ENCODE measurements around the gene ISCA1. TPM values are rescaled to one million over a fixed set of nuclear protein-coding genes. Genes with fewer than 3 reads are reported as not detected.

Gene ISCA1
- total and polyA plus RNA-seq, 2 donors (not counting 3 experiments of a cell fraction or from before 2014, with no cell fraction given) = 14.2 to 22.2 TPM

DNA sequence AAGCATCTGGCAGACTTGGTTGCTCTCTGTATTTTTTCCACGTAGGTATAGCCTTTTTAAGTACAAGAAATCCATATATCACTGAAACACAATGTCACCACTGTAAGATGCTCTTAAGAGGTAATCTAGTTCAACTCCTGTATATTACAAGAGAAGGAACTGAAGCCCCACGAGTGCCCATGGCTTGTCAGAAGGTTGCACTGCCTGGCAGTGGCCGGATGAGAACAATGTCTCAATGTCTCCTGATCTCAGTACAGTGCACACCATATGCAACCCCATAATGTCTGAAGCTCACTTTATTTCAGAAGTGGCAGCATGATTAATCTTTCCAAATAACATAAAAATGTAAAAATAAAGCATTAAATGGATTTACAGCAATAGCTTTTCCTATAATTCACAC is 44.2 kb upstream of the ISCA1 start:
- no peaks in the 10 kb centered on the region for H3K79me2 ChIP-seq (ENCODE audit: control insufficient read depth, insufficient read depth, low read length)
- ChIA-PET POLR2A (no interaction called here), CTCF (interaction anchor here (2.7 kb wide), 1 partner anchor 14 kb away, joined by 8 read pairs; no protein-coding TSS in a partner anchor)
- H3K4me3 ChIP-seq (replicated peaks in 1 of 3; ENCODE audit: insufficient read depth in 1 of 3, low read depth in 1 of 3, low read length in 3 of 3) = no peak overlapping the region
- intact Hi-C loops (cut with micrococcal nuclease) = no loop called here
- dilution Hi-C loops (cut with MboI; ENCODE audit: extremely low pct_ligation_motif_present, low sequenced_read_pairs) = no loop called here
- no peak for TF ChIP-seq FOS (IDR thresholded peaks at IDR 0.05; ENCODE audit: borderline replicate concordance, insufficient read depth, low read length)
- no peak for TF ChIP-seq POLR2AphosphoS5 (IDR thresholded peaks at IDR 0.05; ENCODE audit: insufficient read depth, low read depth, low read length)
- no peak for TF ChIP-seq EZH2 (IDR thresholded peaks at IDR 0.05; ENCODE audit: borderline replicate concordance, low read depth, low read length, severe bottlenecking)
- TF ChIP-seq, protein P1, sequence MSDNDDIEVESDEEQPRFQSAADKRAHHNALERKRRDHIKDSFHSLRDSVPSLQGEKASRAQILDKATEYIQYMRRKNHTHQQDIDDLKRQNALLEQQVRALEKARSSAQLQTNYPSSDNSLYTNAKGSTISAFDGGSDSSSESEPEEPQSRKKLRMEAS (IDR thresholded peaks at IDR 0.05; ENCODE audit: insufficient read depth, insufficient read length) = no peak
- TF ChIP-seq JUN (IDR thresholded peaks at IDR 0.05; ENCODE audit: borderline replicate concordance, insufficient read depth, insufficient read length, low read depth) = no peak
- no peaks in the 10 kb centered on the region for H4K20me1 ChIP-seq (replicated peaks; ENCODE audit: control insufficient read depth, extremely low read depth, insufficient read depth, low read length)
- no peak overlapping the region for H2AFZ ChIP-seq (ENCODE audit: low read depth, low read length)
- no peak for FAIRE-seq
- no peaks in the 10 kb centered on the region for H3K9me1 ChIP-seq (replicated peaks; ENCODE audit: control insufficient read depth, extremely low read depth, insufficient read depth, low read length)
- no peak overlapping the region for H3K9ac ChIP-seq (replicated peaks; ENCODE audit: extremely low read depth, insufficient read depth, low read length)
- H3K27ac ChIP-seq (ENCODE audit: insufficient read depth, low read depth, low read length) = no peak overlapping the region
- DNase-seq (ENCODE audit: low read depth, low spot score) = no peak
- H3K27me3 ChIP-seq (ENCODE audit: control insufficient read depth in 2 of 2, insufficient read depth in 2 of 2, low read length in 2 of 2) = no peaks in the 10 kb centered on the region
- peaks cover 11 to 12% of the 10 kb centered on the region in 2 experiments for H3K36me3 ChIP-seq (ENCODE audit: control insufficient read depth in 2 of 2, extremely low read depth in 1 of 2, insufficient read depth in 2 of 2, low read length in 2 of 2)
- H3K4me2 ChIP-seq (ENCODE audit: insufficient read depth, low read length) = no peak overlapping the region
- no peaks in the 10 kb centered on the region for H3K9me3 ChIP-seq (replicated peaks; ENCODE audit: control insufficient read depth, insufficient read depth, low read length)
- H3K4me1 ChIP-seq (ENCODE audit: control insufficient read depth, extremely low read depth, insufficient read depth, low read length) = peaks cover 13% of the 10 kb centered on the region
- no TSS peak for BruUV-seq (replicated peaks)

- Histone ChIP-seq H3K9me3 (replicated peaks; ENCODE audit: control insufficient read depth, insufficient read depth, low read length) (no peaks in the 10 kb centered on the region), H3K27ac (ENCODE audit: insufficient read depth, low read depth, low read length) (no peak overlapping the region), H3K9ac (replicated peaks; ENCODE audit: extremely low read depth, insufficient read depth, low read length) (no peak overlapping the region), H3K79me2 (ENCODE audit: control insufficient read depth, insufficient read depth, low read length) (no peaks in the 10 kb centered on the region), H2AFZ (ENCODE audit: low read depth, low read length) (no peak overlapping the region), H4K20me1 (replicated peaks; ENCODE audit: control insufficient read depth, extremely low read depth, insufficient read depth, low read length) (no peaks in the 10 kb centered on the region), H3K36me3 (ENCODE audit: control insufficient read depth in 2 of 2, extremely low read depth in 1 of 2, insufficient read depth in 2 of 2, low read length in 2 of 2) (peaks cover 12 to 13% of the 10 kb centered on the region in 2 experiments), H3K27me3 (ENCODE audit: control insufficient read depth in 2 of 2, insufficient read depth in 2 of 2, low read length in 2 of 2) (no peaks in the 10 kb centered on the region), H3K4me1 (ENCODE audit: control insufficient read depth, extremely low read depth, insufficient read depth, low read length) (peaks cover 13% of the 10 kb centered on the region), H3K4me3 (replicated peaks in 1 of 3; ENCODE audit: insufficient read depth in 1 of 3, low read depth in 1 of 3, low read length in 3 of 3) (no peak overlapping the region), H3K9me1 (replicated peaks; ENCODE audit: control insufficient read depth, extremely low read depth, insufficient read depth, low read length) (no peaks in the 10 kb centered on the region), H3K4me2 (ENCODE audit: insufficient read depth, low read length) (no peak overlapping the region)
- ChIA-PET CTCF (interaction anchor here (2.7 kb wide), 1 partner anchor 16 kb away, joined by 8 read pairs; no protein-coding TSS in a partner anchor), POLR2A (no interaction called here)
- BruUV-seq (replicated peaks) = no TSS peak
- dilution Hi-C loops (cut with MboI; ENCODE audit: extremely low pct_ligation_motif_present, low sequenced_read_pairs) (no loop called here), intact Hi-C loops (cut with micrococcal nuclease) (no loop called here)
- DNase-seq (ENCODE audit: low read depth, low spot score) (no peak), FAIRE-seq (no peak)
- TF ChIP-seq FOS (IDR thresholded peaks at IDR 0.05; ENCODE audit: borderline replicate concordance, insufficient read depth, low read length) = no peak
- TF ChIP-seq POLR2A (IDR thresholded peaks at IDR 0.05; ENCODE audit: low read depth, low read length) = no peak
- TF ChIP-seq CTCF (IDR thresholded peaks at IDR 0.05; ENCODE audit: extremely low read depth in 1 of 2, insufficient read depth in 1 of 2, low read depth in 1 of 2, low read length in 2 of 2) = no peak
- TF ChIP-seq GATA2 (IDR thresholded peaks at IDR 0.05; ENCODE audit: insufficient read depth, insufficient read length, low read depth, low read length) = no peak
- no peak for TF ChIP-seq POLR2AphosphoS5 (IDR thresholded peaks at IDR 0.05; ENCODE audit: insufficient read depth, low read depth, low read length)
- TF ChIP-seq MYC (IDR thresholded peaks at IDR 0.05; ENCODE audit: low read depth, low read length) = no peak
- TF ChIP-seq JUN (IDR thresholded peaks at IDR 0.05; ENCODE audit: borderline replicate concordance, insufficient read depth, insufficient read length, low read depth) = no peak
- no peak for TF ChIP-seq EZH2 (IDR thresholded peaks at IDR 0.05; ENCODE audit: borderline replicate concordance, low read depth, low read length, severe bottlenecking)
- TF ChIP-seq, protein P1 (IDR thresholded peaks at IDR 0.05; ENCODE audit: insufficient read depth, insufficient read length) = no peak
Measured at GRCh38 chr9:86324901-86325300, 42.6 kb upstream of the ISCA1 start.
